T follicular helper cell (primary cell): ENCODE data around the gene SLC25A39.
"Not testable (repeated sequence)": the region's sequence is repeated elsewhere in the genome, so short reads cannot be mapped to it uniquely, and the experiment has no call there.

Experiments used
- DNase-seq: peaks from one replicate; pipeline ENCODE4 v3.0.0-alpha.2; 2020; ENCODE audit warnings: low read depth

SLC25A39 gene

GRCh38 chr17:44354582-44355561, 30.2 kb upstream of the SLC25A39 start:
- peak; percentile 44 for DNase-seq

DNA sequence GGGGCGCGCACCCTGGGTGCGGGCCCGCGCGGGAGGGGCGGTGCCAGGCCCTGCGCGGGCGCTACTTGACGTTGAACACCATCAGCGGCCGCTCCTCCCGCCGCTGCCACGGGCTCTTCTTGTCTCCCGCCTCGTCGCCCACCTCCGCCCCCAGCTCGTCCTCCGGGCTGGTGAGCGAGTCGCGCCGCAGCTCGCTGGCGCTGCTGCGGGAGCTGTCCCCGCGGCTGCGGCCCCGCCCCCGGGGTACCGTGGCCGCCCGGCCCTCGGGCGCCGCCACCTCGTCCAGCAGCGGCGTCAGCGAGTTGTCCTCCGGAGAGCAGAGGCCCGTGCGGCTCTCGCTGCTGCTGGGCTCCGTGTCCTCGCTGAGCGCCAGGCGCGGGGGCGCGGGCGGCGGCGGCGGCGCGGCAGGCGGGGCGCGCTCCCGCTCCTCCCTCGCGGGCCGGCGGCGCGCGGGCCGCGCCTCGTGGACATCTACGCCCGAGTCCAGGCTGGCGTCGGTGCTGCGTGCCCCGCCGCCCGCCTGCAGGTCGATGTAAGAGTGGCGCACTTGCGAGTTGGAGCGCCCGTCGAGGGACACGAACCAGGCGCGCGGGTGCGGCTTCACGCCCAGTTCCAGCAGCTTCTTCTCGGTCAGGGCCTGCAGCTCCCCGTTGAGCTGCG, 29.2 kb upstream of the SLC25A39 start:
- DNase-seq, result no peak

GRCh38 chr17:44352828-44353671, 28.4 kb upstream of the SLC25A39 start:
- no peak for DNase-seq

DNA sequence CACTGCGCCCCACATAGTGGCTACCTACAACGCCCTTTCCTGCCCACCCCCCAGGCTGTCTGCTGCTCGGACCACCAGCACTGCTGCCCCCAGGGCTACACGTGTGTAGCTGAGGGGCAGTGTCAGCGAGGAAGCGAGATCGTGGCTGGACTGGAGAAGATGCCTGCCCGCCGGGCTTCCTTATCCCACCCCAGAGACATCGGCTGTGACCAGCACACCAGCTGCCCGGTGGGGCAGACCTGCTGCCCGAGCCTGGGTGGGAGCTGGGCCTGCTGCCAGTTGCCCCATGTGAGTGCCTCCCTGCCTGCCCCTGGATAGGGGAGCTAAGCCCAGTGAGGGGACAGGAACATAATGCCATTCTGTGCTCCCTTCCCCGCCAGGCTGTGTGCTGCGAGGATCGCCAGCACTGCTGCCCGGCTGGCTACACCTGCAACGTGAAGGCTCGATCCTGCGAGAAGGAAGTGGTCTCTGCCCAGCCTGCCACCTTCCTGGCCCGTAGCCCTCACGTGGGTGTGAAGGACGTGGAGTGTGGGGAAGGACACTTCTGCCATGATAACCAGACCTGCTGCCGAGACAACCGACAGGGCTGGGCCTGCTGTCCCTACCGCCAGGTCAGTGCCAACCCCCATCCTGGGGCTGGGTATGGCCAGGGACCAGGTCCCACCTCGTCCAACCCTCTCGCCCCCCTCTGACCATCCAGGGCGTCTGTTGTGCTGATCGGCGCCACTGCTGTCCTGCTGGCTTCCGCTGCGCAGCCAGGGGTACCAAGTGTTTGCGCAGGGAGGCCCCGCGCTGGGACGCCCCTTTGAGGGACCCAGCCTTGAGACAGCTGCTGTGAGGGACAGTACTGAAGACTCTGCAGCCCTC, 27.6 kb upstream of the SLC25A39 start:
- no peak for DNase-seq

- no peak for DNase-seq
Observed at GRCh38 chr17:44351464-44351863, 26.8 kb upstream of the SLC25A39 start.

DNA sequence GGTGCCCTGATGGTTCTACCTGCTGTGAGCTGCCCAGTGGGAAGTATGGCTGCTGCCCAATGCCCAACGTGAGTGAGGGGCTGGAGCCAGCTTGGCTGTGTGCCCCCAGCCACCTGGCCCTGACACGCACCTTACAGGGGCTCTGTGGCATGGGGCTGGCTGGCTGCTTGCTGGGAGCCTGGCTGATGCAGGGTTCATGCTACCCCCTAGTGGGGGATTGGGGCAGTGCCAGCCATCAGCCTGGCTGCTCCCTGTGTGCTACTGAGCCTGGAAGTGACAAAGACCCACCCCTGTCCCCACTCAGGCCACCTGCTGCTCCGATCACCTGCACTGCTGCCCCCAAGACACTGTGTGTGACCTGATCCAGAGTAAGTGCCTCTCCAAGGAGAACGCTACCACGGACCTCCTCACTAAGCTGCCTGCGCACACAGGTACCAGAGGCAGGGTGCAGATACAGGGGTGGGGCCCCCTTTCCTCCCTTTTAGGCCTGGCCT, 26.2 kb upstream of the SLC25A39 start:
- peak; percentile 49 for DNase-seq

DNA sequence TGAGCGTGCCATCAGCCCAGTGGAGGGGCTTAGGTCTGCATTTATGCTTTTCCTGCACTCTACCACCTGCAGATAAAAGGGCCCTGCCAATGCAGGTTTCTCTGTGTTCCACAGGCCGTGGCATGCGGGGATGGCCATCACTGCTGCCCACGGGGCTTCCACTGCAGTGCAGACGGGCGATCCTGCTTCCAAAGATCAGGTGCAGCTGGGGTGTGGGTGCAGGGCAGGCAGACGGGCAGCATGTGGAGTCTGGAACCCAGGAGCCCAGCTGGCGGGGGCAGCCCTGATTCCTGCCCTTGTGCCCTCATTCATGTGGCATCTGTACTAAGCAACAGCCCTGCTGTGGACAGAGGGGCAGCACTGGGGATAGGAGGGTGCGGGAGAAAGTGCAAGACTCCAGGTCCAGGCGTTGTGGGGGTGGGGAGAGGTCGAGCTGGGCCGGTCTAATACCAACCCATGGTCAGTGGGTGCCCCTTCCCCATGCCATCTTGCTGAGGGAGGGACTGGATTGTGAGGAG, 25.0 kb upstream of the SLC25A39 start:
- DNase-seq, result no peak

DNA sequence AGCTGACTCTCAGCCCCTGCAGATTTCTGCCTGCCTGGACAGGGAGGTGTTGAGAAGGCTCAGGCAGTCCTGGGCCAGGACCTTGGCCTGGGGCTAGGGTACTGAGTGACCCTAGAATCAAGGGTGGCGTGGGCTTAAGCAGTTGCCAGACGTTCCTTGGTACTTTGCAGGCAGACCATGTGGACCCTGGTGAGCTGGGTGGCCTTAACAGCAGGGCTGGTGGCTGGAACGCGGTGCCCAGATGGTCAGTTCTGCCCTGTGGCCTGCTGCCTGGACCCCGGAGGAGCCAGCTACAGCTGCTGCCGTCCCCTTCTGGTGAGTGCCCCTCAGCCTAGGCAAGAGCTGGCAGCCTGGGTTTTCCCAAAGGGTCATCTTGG, 24.4 kb upstream of the SLC25A39 start:
- DNase-seq, result no peak

DNA sequence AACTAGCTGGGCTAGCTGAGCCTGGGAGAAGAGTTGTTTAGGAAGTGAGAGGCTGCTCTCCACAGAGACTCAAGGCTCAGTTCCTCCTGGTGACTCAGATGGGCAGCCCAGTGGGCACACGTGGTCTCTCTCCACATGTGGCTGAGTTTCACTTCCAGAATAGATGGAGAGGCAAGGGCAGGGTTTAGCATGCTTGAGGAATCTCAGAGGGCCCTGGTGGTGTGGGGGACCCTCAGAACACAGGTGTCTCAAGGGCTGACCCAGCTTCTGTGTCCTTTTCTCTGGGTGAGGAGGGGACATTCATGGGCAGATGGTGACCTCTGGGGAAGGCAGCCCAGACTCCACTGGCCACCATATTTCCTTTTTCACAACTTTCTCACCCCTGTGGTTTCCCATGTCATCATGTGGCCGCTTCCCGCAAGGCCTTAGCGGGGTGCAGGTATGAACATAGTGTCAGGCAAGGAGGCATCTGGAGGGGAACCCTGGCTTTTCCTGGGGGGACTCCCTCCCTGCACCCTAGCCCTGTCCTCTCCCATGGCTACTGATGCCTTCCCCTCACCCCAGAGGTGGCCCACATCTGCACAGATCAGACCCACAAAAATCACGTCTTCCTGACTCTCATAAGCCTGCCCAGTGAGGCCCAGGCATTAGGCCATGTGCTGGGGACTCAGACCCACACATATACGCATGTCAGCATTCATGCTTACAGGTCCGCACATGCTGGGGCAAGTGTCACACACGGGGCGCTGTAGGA, 23.8 kb upstream of the SLC25A39 start:
- DNase-seq, result no peak

DNA sequence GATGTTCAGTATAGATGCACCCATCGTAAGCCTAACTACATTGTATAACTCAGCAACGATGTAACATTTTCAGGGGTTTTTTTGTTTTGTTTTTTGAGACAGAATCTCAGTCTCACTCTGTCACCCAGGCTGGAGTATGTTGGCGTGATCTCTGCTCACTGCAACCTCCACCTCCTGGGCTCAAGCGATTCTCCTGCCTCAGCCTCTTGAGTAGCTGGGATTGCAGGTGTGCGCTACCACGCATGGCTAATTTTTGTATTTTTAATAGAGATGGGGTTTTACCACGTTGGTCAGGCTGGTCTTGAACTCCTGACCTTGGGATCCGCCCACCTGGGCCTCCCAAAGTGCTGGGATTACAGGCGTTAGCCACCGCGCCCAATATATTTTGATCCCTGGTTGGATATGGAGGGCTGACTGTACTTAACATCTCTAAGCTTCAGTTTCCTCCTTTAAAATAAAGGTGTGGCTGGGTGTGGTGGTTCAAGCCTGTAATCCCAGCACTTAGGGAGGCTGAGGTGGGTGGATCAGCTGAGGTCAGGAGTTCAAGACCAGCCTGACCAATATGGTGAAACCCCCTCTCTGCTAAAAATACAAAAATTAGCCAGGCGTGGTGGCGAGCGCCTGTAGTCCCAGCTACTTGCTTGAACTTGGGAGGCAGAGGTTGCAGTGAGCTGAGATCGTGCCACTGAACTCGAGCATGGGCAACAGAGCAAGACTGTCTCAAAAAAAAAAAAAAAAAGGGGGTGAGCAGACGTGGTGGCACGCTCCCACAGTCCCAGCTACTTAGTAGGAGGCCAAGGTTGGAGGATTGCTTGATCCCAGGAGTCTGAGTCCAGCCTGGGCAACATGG, 22.8 kb upstream of the SLC25A39 start:
- not testable (repeated sequence) for DNase-seq

DNA sequence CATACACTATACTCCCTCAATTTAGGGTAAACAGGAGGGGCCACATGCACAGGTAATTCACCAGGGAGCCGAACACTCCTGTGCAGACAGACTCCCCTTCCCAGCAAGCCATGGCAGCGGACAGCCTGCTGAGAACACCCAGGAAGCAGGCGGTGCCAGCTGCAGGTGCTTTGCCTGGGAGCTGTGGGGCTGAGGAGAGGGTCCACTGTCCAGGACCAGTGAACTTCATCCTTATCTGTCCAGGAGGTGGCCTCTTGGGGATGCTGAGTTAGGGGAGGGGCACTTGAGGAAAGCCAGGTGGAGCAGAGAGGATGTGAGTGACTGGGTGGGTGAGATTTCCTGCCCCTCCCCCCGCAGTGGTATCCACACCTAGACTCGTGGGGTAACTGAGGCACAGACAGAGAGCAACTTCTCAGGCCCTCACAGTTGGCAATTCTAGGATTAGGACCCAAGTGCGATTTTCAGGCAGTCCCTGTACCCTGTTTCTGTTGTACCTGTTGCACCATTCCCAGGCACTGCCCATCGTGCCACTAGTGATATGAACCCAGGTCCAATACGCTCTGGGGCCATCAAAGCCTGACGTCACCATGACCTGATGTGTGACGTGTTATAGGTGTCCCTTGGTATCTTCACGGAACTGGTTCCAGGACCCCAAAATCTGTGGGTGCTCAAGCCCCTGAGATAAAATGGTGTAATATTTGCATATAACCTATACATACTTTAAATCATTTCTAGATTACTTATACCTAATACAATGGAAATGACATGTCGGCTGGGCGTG, 21.6 kb upstream of the SLC25A39 start:
- no peak for DNase-seq

DNA sequence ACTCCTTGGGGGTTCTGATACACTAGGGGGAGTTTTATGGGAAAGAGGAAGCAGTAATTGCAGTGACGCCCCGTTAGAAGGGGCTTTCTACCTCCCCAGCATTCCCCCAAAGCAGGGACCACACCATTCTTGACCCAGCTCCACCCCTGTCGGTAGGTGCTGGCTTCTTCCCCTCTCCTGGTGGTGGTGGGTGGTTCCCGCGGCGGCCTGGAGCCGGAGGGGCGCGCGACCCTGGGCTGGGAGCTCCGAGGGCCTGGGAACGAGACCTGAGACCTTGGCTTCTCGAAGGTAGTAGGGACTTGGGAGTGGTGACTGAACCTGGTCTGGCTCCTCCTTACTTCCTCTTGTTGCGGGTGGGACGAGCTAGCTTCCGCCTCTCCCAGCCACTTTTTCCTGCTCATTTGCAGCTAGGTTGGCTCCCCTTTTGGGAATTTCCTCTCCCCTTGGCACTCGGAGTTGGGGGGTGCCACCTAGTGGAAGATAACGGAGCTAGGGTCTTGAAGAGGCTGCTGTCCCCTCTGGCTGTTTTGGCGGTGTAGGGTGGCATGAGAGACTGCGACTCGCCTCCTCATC, 20.9 kb upstream of the SLC25A39 start:
- DNase-seq, result no peak

- peak; percentile 74 for DNase-seq
Observed at GRCh38 chr17:44344939-44345453, 20.4 kb upstream of the SLC25A39 start, which contains the start of gene GRN. Gene GRN (plus strand): TSS chr17:44345302. CDS start chr17:44349165, 3,863 bp downstream.

GRCh38 chr17:44343510-44344209, 19.0 kb upstream of the SLC25A39 start:
- DNase-seq, result no peak

- DNase-seq, result not testable (repeated sequence)
Observed at GRCh38 chr17:44340553-44340952, 15.9 kb upstream of the SLC25A39 start.

DNA sequence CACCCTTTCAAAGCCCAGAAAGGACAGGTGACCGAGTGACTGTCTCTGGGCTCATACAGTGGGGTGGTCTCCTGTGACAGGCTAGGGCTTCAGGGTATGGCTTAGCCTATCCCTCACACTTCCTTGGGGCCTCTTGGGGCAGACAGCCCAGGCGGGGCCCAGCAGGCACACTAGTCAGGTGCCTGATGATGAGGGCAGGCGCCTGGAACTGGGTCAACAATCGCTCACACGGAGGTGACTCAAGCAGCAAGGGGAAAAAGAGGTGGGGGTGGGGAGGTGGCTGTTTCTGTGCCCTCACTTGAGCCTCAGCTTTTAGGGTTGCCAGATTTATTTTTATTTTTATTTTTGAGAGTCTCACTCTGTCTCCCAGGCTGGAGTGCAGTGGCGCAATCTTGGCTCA, 14.1 kb upstream of the SLC25A39 start:
- no peak for DNase-seq

DNA sequence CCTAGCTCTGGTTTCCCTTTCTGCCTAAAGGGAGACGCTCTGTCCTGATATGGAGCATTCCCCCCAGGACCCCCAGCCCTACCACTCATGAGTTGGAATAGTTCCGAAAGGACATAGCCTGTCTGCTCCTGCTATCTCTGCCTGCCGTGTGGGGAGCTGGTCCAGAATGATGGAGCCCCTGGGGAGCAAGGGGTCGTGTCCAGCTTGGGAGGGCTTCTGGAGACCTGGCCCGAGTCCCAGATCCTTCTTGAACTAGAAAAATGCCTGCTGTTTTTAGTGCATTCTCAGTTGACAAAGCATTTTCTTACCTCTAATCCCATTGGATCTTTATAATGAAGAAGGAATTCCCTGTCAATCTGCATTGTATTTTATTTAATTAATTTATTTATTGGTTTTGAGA, 11.3 kb upstream of the SLC25A39 start:
- no peak for DNase-seq
